Measurements from ENCODE around the gene RSRC1.
"Not testable (repeated sequence)": the region's sequence is repeated elsewhere in the genome, so short reads cannot be mapped to it uniquely, and the experiment has no call there.

RSRC1 gene

DNA sequence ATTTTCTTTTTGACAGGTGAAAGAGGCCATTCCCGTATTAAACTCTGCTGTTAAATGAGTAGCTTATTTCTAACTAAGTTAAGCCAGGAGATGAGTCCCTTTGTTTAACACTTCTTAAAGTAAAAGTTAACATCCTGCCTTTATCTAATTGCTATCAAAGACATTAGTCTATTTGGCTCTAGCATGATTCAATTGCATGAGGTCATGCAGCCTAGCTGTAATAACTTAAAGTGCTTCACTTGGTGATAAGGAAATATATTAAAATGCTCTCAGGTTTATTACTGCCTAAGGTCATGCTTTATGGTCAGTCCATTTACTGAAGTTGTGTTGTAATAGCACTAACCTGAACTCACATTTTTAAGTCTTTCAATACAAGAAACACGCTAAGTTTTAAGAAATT, 378.8 kb downstream of the RSRC1 start:
- DNase-seq, result peak; percentile 49
- Histone ChIP-seq H3K9me3 (no peaks in the 10 kb centered on the region; the same call in 1 of the 2 replicates), H3K36me3 (no peaks in the 10 kb centered on the region), H3K4me3 (ENCODE audit: low read depth, low read length) (no peak overlapping the region), H3K4me1 (peaks cover 45% of the 10 kb centered on the region), H3K27me3 (no peaks in the 10 kb centered on the region)
- TF ChIP-seq, protein P1, sequence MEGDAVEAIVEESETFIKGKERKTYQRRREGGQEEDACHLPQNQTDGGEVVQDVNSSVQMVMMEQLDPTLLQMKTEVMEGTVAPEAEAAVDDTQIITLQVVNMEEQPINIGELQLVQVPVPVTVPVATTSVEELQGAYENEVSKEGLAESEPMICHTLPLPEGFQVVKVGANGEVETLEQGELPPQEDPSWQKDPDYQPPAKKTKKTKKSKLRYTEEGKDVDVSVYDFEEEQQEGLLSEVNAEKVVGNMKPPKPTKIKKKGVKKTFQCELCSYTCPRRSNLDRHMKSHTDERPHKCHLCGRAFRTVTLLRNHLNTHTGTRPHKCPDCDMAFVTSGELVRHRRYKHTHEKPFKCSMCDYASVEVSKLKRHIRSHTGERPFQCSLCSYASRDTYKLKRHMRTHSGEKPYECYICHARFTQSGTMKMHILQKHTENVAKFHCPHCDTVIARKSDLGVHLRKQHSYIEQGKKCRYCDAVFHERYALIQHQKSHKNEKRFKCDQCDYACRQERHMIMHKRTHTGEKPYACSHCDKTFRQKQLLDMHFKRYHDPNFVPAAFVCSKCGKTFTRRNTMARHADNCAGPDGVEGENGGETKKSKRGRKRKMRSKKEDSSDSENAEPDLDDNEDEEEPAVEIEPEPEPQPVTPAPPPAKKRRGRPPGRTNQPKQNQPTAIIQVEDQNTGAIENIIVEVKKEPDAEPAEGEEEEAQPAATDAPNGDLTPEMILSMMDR (IDR thresholded peaks at IDR 0.05; ENCODE audit: low read depth, low read length), result no peak

GRCh38 chr3:158489181-158489580, 379.3 kb downstream of the RSRC1 start:
- H3K27me3 ChIP-seq, result no peaks in the 10 kb centered on the region
- peak; percentile 58 for DNase-seq
- peaks cover 40% of the 10 kb centered on the region for H3K4me1 ChIP-seq
- H3K4me3 ChIP-seq (ENCODE audit: low read depth, low read length), result no peak overlapping the region
- TF ChIP-seq, protein P1 (IDR thresholded peaks at IDR 0.05; ENCODE audit: low read depth, low read length), result no peak
- no peaks in the 10 kb centered on the region; the same call in 1 of the 2 replicates for H3K9me3 ChIP-seq
- no peaks in the 10 kb centered on the region for H3K36me3 ChIP-seq

- Histone ChIP-seq H3K36me3 (peaks cover 3% of the 10 kb centered on the region; the same call in 1 of the 2 replicates), H3K4me1 (peaks cover 28% of the 10 kb centered on the region), H3K4me3 (ENCODE audit: low read depth, low read length) (no peak overlapping the region), H3K9me3 (no peaks in the 10 kb centered on the region; the same call in 1 of the 2 replicates), H3K27me3 (no peaks in the 10 kb centered on the region)
- TF ChIP-seq, protein P1 (IDR thresholded peaks at IDR 0.05; ENCODE audit: low read depth, low read length), result no peak
- peak; percentile 12 for DNase-seq
Observed at GRCh38 chr3:158491968-158492367, 382.1 kb downstream of the RSRC1 start.

- Histone ChIP-seq H3K4me3 (ENCODE audit: low read depth, low read length) (no peak overlapping the region), H3K4me1 (peaks cover 21% of the 10 kb centered on the region), H3K27me3 (no peaks in the 10 kb centered on the region), H3K9me3 (no peaks in the 10 kb centered on the region; the same call in 1 of the 2 replicates), H3K36me3 (peaks cover 3% of the 10 kb centered on the region; the same call in 1 of the 2 replicates)
- TF ChIP-seq, protein P1 (IDR thresholded peaks at IDR 0.05; ENCODE audit: low read depth, low read length), result no peak
- DNase-seq, result no peak
Observed at GRCh38 chr3:158492685-158493084, 382.8 kb downstream of the RSRC1 start.

DNA sequence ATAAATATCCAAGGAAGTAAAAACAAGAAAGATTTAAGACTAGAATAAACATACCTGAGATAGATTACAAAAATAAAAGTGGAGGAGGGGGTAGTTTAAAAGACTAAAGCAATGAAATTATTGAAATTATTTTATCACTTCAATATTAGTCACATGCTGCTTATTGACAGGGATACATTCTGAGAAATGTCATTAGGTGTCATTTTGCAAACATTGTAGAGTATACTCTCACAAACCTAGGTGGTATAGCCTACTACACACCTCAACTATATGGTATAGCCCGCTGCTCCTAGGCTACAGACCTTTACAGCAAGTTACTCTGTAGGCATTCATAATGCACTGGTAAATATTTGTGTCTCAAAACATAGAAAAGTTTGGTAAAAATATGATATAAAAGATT, 384.0 kb downstream of the RSRC1 start:
- Histone ChIP-seq H3K27me3 (no peaks in the 10 kb centered on the region), H3K9me3 (no peaks in the 10 kb centered on the region; the same call in 1 of the 2 replicates), H3K4me1 (peaks cover 21% of the 10 kb centered on the region), H3K4me3 (ENCODE audit: low read depth, low read length) (no peak overlapping the region), H3K36me3 (peaks cover 3% of the 10 kb centered on the region; the same call in 1 of the 2 replicates)
- TF ChIP-seq, protein P1 (IDR thresholded peaks at IDR 0.05; ENCODE audit: low read depth, low read length), result no peak
- no peak for DNase-seq

DNA sequence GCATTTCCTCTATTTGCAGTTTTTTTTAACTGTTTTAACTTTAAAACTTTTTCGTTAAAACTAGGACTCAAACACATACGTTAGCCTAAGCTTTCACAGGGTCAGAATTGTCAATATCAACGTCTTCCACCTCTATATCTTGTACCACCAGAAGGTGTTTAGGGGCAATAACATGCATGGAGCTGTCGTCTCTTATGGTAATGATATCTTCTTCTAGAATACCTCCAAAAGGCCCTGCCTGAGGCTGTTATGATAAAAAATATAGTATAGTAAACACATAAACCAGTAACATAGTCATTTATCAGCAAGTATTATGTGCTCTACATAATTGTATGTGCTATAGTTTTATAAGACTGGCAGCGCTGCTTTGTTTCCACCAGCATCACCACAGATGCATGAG, 384.8 kb downstream of the RSRC1 start:
- Histone ChIP-seq H3K36me3 (peaks cover 3% of the 10 kb centered on the region; the same call in 1 of the 2 replicates), H3K9me3 (no peaks in the 10 kb centered on the region; the same call in 1 of the 2 replicates), H3K27me3 (no peaks in the 10 kb centered on the region), H3K4me3 (ENCODE audit: low read depth, low read length) (no peak overlapping the region), H3K4me1 (peaks cover 15% of the 10 kb centered on the region)
- DNase-seq, result no peak
- TF ChIP-seq, protein P1 (IDR thresholded peaks at IDR 0.05; ENCODE audit: low read depth, low read length), result no peak

DNA sequence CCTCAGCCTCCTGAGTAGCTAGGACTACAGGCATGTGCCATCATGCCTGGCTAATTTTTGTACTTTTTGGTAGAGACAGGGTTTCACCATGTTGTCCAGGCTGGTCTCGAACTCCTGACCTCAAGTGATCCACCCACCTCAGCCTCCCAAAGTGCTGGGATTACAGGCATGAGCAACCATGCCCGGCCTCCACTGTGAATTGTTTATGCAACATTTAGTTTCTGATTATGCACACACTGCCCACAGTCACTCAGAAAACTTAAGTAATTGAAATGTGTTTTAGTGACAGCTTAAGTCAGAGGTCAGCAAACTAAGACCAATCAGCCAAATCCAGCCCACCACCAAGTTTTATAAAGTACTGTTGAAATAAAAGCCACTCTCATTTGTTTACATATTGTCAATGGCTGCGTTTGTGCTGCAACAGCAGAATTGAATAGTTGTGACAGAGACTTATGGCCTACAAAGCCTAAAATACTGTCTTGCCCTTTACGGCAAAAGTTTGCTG, 385.6 kb downstream of the RSRC1 start:
- H3K4me3 ChIP-seq (ENCODE audit: low read depth, low read length); H3K4me1 ChIP-seq; H3K27me3 ChIP-seq; DNase-seq; H3K9me3 ChIP-seq; H3K36me3 ChIP-seq: not testable (repeated sequence)
